Endothelial cell of umbilical vein (primary cell): ENCODE results near the gene ARGFX. TPM values are rescaled to one million over a fixed set of nuclear protein-coding genes. Genes with fewer than 3 reads are reported as not detected.

ENCODE experiments used
- BruUV-seq: library from RNA; stranded (reverse); fragments of 400-500 nt; replicated peaks from 2 replicates; lab custom pipeline; 2021; lab: Mats Ljungman, UMichigan
- CTCF ChIA-PET: fragments of 300-600, 350-600 bp; sonication (Branson Sonifier 250); formaldehyde crosslinking; loops from one replicate; lab custom pipeline; 2021; ENCODE audit warnings: antibody characterized with exemption, inconsistent platforms; lab: Charles Lee
- POLR2A ChIA-PET: fragments of 300-600, 350-600 bp; sonication (Branson Sonifier 250); formaldehyde crosslinking; loops from one replicate; lab custom pipeline; 2021; ENCODE audit warnings: antibody characterized with exemption, inconsistent platforms; lab: Charles Lee
- DNase-seq: peaks from one replicate; pipeline ENCODE4 v3.0.0-alpha.2; 2011; ENCODE audit warnings: low read depth, low spot score
- FAIRE-seq: peaks from 2 replicates; lab custom pipeline; 2011; peaks lifted over from hg19 to GRCh38; lab: Jason Lieb, UNC
- H2AFZ ChIP-seq: 2 replicates; pipeline ENCODE4 v1.6.0; 2012; ENCODE audit warnings: low read depth, low read length, control low read depth, inconsistent platforms
- H3K27ac ChIP-seq: 2 replicates; pipeline ENCODE4 v1.5.1; 2011; ENCODE audit warnings: low read depth, mild to moderate bottlenecking, control low read depth, low read length, moderate library complexity; ENCODE audit not compliant: insufficient read depth
- H3K27me3 ChIP-seq, 2 experiments: 2 replicates each; pipeline versions ENCODE4 v1.6.0 to v1.6.1; 2011; ENCODE audit warnings: low read length in 2 of 2, mixed read lengths in 1 of 2; ENCODE audit not compliant: control insufficient read depth in 2 of 2, insufficient read depth in 2 of 2
- H3K36me3 ChIP-seq, 2 experiments: 2 replicates in 1 of 2; 3 replicates in 1 of 2; pipeline ENCODE4 v1.5.1; 2011; ENCODE audit warnings: low read length in 2 of 2, mild to moderate bottlenecking in 1 of 2, moderate library complexity in 1 of 2; ENCODE audit not compliant: control insufficient read depth in 2 of 2, insufficient read depth in 2 of 2; ENCODE audit errors: extremely low read depth in 1 of 2
- H3K4me1 ChIP-seq: 3 replicates; pipeline ENCODE4 v1.5.1; 2011; ENCODE audit warnings: mild to moderate bottlenecking, low read length; ENCODE audit not compliant: control insufficient read depth, insufficient read depth; ENCODE audit errors: extremely low read depth
- H3K4me2 ChIP-seq: 2 replicates; pipeline ENCODE4 v1.6.1; 2011; ENCODE audit warnings: low read length, control low read depth, mixed read lengths; ENCODE audit not compliant: insufficient read depth
- H3K4me3 ChIP-seq, 3 experiments: fragments of 200-600 bp in 1 of 3; sonication (generic), shearing (Covaris generic) in 1 of 3; replicated peaks in 1 of 3; 2 replicates each; pipeline ENCODE4 v1.5.1; 2011 to 2016; ENCODE audit warnings: control low read depth in 3 of 3, low read length in 3 of 3, mild to moderate bottlenecking in 2 of 3, inconsistent platforms in 1 of 3, low read depth in 1 of 3, moderate library complexity in 1 of 3; ENCODE audit not compliant: insufficient read depth in 1 of 3
- H3K79me2 ChIP-seq: 2 replicates; pipeline ENCODE4 v1.6.0; 2012; ENCODE audit warnings: low read length, inconsistent platforms; ENCODE audit not compliant: control insufficient read depth, insufficient read depth
- H3K9ac ChIP-seq: replicated peaks from 2 replicates; pipeline ENCODE3; 2011; ENCODE audit warnings: low read length, control low read depth; ENCODE audit not compliant: insufficient read depth; ENCODE audit errors: extremely low read depth
- H3K9me1 ChIP-seq: replicated peaks from 3 replicates; pipeline ENCODE4 v1.6.0; 2011; ENCODE audit warnings: mild to moderate bottlenecking, low read length; ENCODE audit not compliant: control insufficient read depth, insufficient read depth; ENCODE audit errors: extremely low read depth
- H3K9me3 ChIP-seq: replicated peaks from 2 replicates; pipeline ENCODE4 v1.5.1; 2012; ENCODE audit warnings: low read length, inconsistent platforms; ENCODE audit not compliant: control insufficient read depth, insufficient read depth
- H4K20me1 ChIP-seq: replicated peaks from 2 replicates; pipeline ENCODE3; 2011; ENCODE audit warnings: mild to moderate bottlenecking, low read length; ENCODE audit not compliant: control insufficient read depth, insufficient read depth; ENCODE audit errors: extremely low read depth
- CTCF ChIP-seq, 2 donors: IDR thresholded peaks; 1 replicate in 1 of 2; 2 replicates in 1 of 2; pipeline ENCODE4 v1.5.1; 2011; ENCODE audit warnings: low read length in 2 of 2, mild to moderate bottlenecking in 2 of 2, moderate library complexity in 2 of 2, control low read depth in 1 of 2, inconsistent platforms in 1 of 2, low read depth in 1 of 2; ENCODE audit not compliant: insufficient read depth in 1 of 2; ENCODE audit errors: extremely low read depth in 1 of 2
- EZH2 ChIP-seq: IDR thresholded peaks from 2 replicates; pipeline ENCODE4 v1.6.1; 2012; ENCODE audit warnings: borderline replicate concordance, low read depth, mild to moderate bottlenecking, moderate library complexity, low read length, inconsistent platforms; ENCODE audit not compliant: severe bottlenecking
- FOS ChIP-seq: IDR thresholded peaks from 2 replicates; pipeline ENCODE4 v1.6.1; 2011; ENCODE audit warnings: mild to moderate bottlenecking, low read length, moderate library complexity, borderline replicate concordance; ENCODE audit not compliant: insufficient read depth
- GATA2 ChIP-seq: IDR thresholded peaks from 2 replicates; pipeline ENCODE4 v1.7.0; 2011; ENCODE audit warnings: low read depth, mild to moderate bottlenecking, moderate library complexity, mixed read lengths, low read length; ENCODE audit not compliant: insufficient read length, insufficient read depth
- JUN ChIP-seq: IDR thresholded peaks from 2 replicates; pipeline ENCODE4 v1.6.1; 2011; ENCODE audit warnings: borderline replicate concordance, low read depth; ENCODE audit not compliant: insufficient read length, insufficient read depth
- MAX ChIP-seq: IDR thresholded peaks from 2 replicates; pipeline ENCODE4 v1.6.1; 2011; ENCODE audit not compliant: insufficient read depth, insufficient read length
- MYC ChIP-seq: IDR thresholded peaks from one replicate; pipeline ENCODE4 v1.6.1; 2011; ENCODE audit warnings: mild to moderate bottlenecking, low read depth, low read length
- POLR2A ChIP-seq: IDR thresholded peaks from 2 replicates; pipeline ENCODE4 v1.6.1; 2012; ENCODE audit warnings: low read depth, mild to moderate bottlenecking, control low read depth, low read length
- POLR2AphosphoS5 ChIP-seq: IDR thresholded peaks from 2 replicates; pipeline ENCODE4 v1.6.1; 2012; ENCODE audit warnings: low read depth, mild to moderate bottlenecking, control low read depth, low read length, moderate library complexity; ENCODE audit not compliant: insufficient read depth
- dilution Hi-C: fragments of 300-500 bp; cut with MboI; formaldehyde crosslinking; loops from one replicate; pipeline ENCODE4 v1.15.0; 2019; ENCODE audit warnings: low sequenced_read_pairs; ENCODE audit not compliant: extremely low pct_ligation_motif_present
- intact Hi-C: fragments of 100-400 bp; cut with micrococcal nuclease; formaldehyde crosslinking; loops from one replicate; pipeline ENCODE4 v1.10.0; 2022
- polyA plus RNA-seq, 4 experiments: library from polyadenylated mRNA; depleted of rRNA in 3 of 4; stranded (reverse) in 3 of 4; unstranded in 1 of 4; fragments of >200 nt; gene quantifications; 2 replicates each; pipeline versions ENCODE4 v1.2.1 to v1.2.3, GENCODE V29; 2011 to 2012; ENCODE audit warnings: missing spikeins in 1 of 4
- total RNA-seq: library from RNA; stranded (reverse); gene quantifications from 2 replicates; pipeline ENCODE4 v1.2.3, GENCODE V29; 2021

The ARGFX gene
- total and polyA plus RNA-seq, 2 donors (not counting 3 experiments of a cell fraction or from before 2014, with no cell fraction given) = not detected

GRCh38 chr3:121566773-121567172 is 976 bp upstream of the ARGFX start:
- Histone ChIP-seq H3K9ac (no peak overlapping the region), H3K9me3 (no peaks in the 10 kb centered on the region), H4K20me1 (no peaks in the 10 kb centered on the region), H3K36me3 (no peaks in the 10 kb centered on the region), H3K27me3 (peaks cover 2% of the 10 kb centered on the region in 2 experiments), H3K4me2 (no peak overlapping the region), H3K4me1 (no peaks in the 10 kb centered on the region), H3K27ac (no peak overlapping the region), H3K4me3 (no peak overlapping the region), H3K9me1 (no peaks in the 10 kb centered on the region), H2AFZ (no peak overlapping the region), H3K79me2 (no peaks in the 10 kb centered on the region)
- TF ChIP-seq POLR2A = no peak
- no peak for TF ChIP-seq JUN
- no peak for TF ChIP-seq GATA2
- no peak for TF ChIP-seq POLR2AphosphoS5
- TF ChIP-seq EZH2 = no peak
- TF ChIP-seq MYC = no peak
- no peak for TF ChIP-seq MAX
- no peak for TF ChIP-seq FOS
- TF ChIP-seq CTCF (IDR thresholded peaks at IDR 0.05; ENCODE audit: extremely low read depth in 1 of 2, insufficient read depth in 1 of 2, low read depth in 1 of 2, low read length in 2 of 2) = no peak
- BruUV-seq = no TSS peak
- intact Hi-C loops (no loop called here), dilution Hi-C loops (no loop called here)
- FAIRE-seq (no peak), DNase-seq (no peak)
- CTCF ChIA-PET = no interaction called here
- POLR2A ChIA-PET = no interaction called here
